ENCODE results near the gene FCHO1. TPM values are rescaled to one million over a fixed set of nuclear protein-coding genes. Genes with fewer than 3 reads are reported as not detected.

FCHO1 gene, protein sequence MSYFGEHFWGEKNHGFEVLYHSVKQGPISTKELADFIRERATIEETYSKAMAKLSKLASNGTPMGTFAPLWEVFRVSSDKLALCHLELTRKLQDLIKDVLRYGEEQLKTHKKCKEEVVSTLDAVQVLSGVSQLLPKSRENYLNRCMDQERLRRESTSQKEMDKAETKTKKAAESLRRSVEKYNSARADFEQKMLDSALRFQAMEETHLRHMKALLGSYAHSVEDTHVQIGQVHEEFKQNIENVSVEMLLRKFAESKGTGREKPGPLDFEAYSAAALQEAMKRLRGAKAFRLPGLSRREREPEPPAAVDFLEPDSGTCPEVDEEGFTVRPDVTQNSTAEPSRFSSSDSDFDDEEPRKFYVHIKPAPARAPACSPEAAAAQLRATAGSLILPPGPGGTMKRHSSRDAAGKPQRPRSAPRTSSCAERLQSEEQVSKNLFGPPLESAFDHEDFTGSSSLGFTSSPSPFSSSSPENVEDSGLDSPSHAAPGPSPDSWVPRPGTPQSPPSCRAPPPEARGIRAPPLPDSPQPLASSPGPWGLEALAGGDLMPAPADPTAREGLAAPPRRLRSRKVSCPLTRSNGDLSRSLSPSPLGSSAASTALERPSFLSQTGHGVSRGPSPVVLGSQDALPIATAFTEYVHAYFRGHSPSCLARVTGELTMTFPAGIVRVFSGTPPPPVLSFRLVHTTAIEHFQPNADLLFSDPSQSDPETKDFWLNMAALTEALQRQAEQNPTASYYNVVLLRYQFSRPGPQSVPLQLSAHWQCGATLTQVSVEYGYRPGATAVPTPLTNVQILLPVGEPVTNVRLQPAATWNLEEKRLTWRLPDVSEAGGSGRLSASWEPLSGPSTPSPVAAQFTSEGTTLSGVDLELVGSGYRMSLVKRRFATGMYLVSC
- 1 to 10 TPM in 3 of 4 donors, under 1 TPM in 1; 0.76 to 3.5 (median 2.6) TPM for total RNA-seq

DNA sequence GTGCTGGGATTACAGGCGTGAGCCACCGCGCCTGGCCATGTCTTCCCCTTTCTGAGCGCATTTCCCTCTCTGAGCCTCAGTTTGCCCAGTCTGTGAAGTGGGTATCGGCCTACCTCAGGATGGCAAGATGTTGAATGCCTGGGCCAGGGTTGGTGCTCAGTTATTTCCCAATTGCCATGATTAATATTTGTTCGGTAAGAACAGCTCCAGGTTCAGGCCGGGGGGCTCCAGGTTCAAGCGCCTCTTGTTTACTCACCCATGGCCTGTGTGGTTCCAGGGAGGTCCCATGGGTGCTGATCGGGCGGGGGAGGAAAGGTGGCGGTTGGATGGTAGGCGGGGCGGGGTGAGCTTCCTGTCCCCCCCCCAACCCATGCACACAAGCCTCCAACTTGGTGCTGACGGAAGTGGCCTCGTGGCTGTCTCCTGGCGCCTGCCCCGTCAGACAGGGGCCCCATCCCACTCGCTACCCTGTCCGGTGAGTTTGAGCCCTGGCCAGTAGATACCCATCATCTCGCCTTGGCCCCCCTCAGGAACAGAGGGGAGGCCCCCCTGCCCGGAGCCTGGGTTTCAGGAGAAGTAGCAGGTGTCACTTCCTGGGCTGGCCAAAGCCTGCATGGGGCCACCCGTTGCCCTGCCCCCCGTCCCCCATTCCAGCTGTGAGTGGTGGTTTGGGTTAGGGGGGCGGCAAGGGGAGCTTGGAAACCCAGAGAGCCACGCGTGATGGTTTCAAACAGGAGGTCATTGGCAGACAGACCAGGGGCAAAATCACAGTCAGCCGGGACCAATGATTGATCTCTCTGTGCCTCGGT is at the start of gene FCHO1:
Gene FCHO1 (plus strand): TSS at position 375 of the 809 bp plus-strand sequence. CDS start 3,688 bp downstream, outside the sequence.
- WGBS, 2 donors = 54 to 70% methylated on average over 6 to 12 of the region's 28 CpGs
- H3K4me3 ChIP-seq = peak within 1 kb of the TSS in 3 of 4 donors; percentile 14 to 51 (median 33)
- H3K4me1 ChIP-seq = peaks cover 3 to 35% (median 4%) of the 10 kb centered on the region in 3 donors
- H3K27me3 ChIP-seq = peaks cover 0 to 29% (median 0%) of the 10 kb centered on the region in 4 donors
- TF ChIP-seq, protein P1, sequence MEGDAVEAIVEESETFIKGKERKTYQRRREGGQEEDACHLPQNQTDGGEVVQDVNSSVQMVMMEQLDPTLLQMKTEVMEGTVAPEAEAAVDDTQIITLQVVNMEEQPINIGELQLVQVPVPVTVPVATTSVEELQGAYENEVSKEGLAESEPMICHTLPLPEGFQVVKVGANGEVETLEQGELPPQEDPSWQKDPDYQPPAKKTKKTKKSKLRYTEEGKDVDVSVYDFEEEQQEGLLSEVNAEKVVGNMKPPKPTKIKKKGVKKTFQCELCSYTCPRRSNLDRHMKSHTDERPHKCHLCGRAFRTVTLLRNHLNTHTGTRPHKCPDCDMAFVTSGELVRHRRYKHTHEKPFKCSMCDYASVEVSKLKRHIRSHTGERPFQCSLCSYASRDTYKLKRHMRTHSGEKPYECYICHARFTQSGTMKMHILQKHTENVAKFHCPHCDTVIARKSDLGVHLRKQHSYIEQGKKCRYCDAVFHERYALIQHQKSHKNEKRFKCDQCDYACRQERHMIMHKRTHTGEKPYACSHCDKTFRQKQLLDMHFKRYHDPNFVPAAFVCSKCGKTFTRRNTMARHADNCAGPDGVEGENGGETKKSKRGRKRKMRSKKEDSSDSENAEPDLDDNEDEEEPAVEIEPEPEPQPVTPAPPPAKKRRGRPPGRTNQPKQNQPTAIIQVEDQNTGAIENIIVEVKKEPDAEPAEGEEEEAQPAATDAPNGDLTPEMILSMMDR (IDR thresholded peaks at IDR 0.05) = no peak
- peak in 1 of 4 donors; percentile 47 for TF ChIP-seq POLR2A (IDR thresholded peaks at IDR 0.05)
- DNase-seq = peak; percentile 65
- intact Hi-C loops (cut with DNase I) = loop anchor here (10.0 kb wide), 1 partner anchor 47 kb away; no protein-coding TSS in a partner anchor
- no peaks in the 10 kb centered on the region for H3K36me3 ChIP-seq
- H3K9me3 ChIP-seq = no peaks in the 10 kb centered on the region
- H3K27ac ChIP-seq = peak within 1 kb of the TSS; percentile 11 to 69 (median 46)

DNA sequence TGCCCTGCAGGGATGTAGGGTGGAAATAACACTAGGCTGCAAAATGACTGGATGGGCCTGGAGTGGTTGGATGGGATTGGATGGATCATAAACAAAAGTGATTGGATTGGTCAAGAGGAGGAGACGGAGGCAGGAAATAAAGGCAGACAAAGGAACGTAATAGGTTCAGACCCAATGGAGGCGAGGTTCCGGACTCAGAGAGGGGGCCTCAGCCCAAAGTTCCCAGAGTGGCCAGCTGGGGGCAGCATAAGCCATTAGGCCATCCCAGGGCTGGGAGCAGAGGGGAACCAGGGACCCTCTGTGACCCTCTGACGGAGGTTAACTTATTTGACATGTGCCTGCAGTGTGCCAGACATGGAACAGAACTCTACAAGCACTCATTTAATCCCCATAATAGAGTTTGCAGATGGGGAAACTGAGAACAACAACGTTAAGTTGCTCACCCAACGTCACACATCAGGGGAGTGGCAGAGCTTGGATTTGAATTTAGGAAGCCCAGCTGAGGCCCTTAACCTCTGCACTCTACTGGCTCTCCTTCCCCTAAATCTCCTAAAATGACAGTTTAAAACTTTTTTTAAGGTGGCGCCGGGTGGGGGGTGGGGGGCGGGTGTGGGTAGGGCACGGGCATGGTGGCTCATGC is 47.3 kb upstream of the FCHO1 start:
- Histone ChIP-seq H3K27ac (no peak overlapping the region), H3K4me1 (no peaks in the 10 kb centered on the region), H3K36me3 (no peaks in the 10 kb centered on the region), H3K27me3 (peaks cover 0 to 34% (median 0%) of the 10 kb centered on the region in 4 donors), H3K9me3 (no peaks in the 10 kb centered on the region), H3K4me3 (no peak overlapping the region)
- 19 to 37% methylated on average over 7 to 8 of the region's 11 CpGs for WGBS, 2 donors
- intact Hi-C loops (cut with DNase I) = loop anchor here (10.0 kb wide), 1 partner anchor 51 kb away; the partner anchor contains the start of gene FCHO1
- TF ChIP-seq, protein P1 (IDR thresholded peaks at IDR 0.05) = peak; percentile 66 to 87 (median 80)
- no peak for TF ChIP-seq POLR2A (IDR thresholded peaks at IDR 0.05)
- DNase-seq = no peak

DNA sequence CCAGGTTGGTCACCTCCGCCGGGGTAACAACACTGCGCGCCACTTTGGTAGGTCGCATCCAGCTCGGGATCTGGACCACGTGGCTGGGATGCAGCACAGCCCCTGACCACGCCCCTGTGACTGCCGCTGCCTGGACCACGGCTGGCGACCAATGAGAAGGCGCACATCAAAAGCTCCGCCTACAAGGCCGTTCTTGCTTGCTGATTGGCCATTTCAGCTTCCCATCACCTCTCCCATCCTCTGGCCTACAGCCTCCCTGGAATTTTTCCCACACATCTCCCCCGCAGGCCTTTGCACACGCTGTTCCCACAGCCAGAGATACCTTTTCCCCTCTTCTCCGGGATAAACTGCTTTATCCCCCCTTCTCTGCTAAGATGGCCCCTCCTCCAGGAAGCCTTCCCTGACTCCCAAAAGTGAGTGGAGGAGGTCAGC is 44.5 kb upstream of the FCHO1 start:
- DNase-seq = no peak
- no peak for TF ChIP-seq POLR2A (IDR thresholded peaks at IDR 0.05)
- TF ChIP-seq, protein P1 (IDR thresholded peaks at IDR 0.05) = no peak
- Histone ChIP-seq H3K4me3 (no peak overlapping the region), H3K36me3 (no peaks in the 10 kb centered on the region), H3K27me3 (peaks cover 0 to 11% (median 0%) of the 10 kb centered on the region in 4 donors), H3K27ac (no peak overlapping the region), H3K9me3 (no peaks in the 10 kb centered on the region), H3K4me1 (no peaks in the 10 kb centered on the region)
- 19 to 41% methylated on average over 10 to 11 of the region's 17 CpGs for WGBS, 2 donors
- intact Hi-C loops (cut with DNase I) = loop anchor here (10.0 kb wide), 1 partner anchor 48 kb away; the partner anchor contains the start of gene FCHO1

DNA sequence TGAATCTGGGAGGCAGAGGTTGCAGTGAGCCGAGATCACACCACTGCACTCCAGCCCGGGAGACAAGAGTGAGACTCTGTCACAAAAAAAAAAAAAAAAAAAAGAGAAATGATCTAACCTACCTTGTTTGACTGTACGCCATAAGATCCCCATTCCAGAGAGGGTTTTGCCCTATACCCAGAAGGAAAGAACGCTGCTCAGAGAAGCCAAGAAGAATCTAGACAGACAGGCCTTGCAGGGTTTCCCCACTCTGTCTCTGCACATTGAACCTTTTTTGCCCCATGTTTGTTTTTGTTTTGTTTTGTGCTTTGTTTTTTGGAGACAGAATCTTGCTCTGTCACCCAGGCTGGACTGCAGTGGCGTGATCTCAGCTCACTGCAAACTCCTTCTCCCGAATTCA is 39.4 kb upstream of the FCHO1 start:
- no peak for DNase-seq
- Histone ChIP-seq H3K27me3 (peaks cover 0 to 12% (median 0%) of the 10 kb centered on the region in 4 donors), H3K36me3 (no peaks in the 10 kb centered on the region), H3K9me3 (no peaks in the 10 kb centered on the region), H3K4me1 (peaks cover 0 to 2% (median 2%) of the 10 kb centered on the region in 3 donors), H3K27ac (no peak overlapping the region), H3K4me3 (no peak overlapping the region)
- TF ChIP-seq, protein P1 (IDR thresholded peaks at IDR 0.05) = no peak
- TF ChIP-seq POLR2A (IDR thresholded peaks at IDR 0.05) = no peak
- intact Hi-C loops (cut with DNase I) = no loop called here
- 32 to 54% methylated on average over 6 of the region's 6 CpGs for WGBS, 2 donors

Measured in esophagus squamous epithelium (tissue), 5 donors.